Measurements from ENCODE around the gene MRGPRX2.

DNA sequence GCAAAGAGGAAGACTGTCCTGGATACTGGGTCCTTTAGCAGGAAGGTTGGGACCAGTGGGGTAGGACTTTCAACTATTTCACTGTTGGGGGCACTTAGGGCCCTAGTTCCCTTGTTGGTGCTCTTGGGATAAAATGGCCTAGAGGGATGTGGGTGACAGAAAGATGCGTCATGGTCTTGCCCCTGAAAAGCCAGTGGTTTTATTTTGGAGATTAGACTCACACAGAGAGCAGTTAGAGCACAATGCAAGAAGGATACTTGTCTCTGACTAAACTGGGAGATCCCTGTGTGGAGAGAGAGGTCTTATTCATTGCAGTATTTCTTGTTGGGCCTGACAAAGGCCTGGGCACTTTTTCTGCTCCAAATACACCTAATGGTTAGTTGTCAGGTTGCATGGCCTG is 22.6 kb upstream of the MRGPRX2 start:
- TF ChIP-seq TAF1 (IDR thresholded peaks at IDR 0.05; ENCODE audit: borderline replicate concordance, insufficient read depth, low read length) (no peak), REST (IDR thresholded peaks at IDR 0.05; ENCODE audit: insufficient read depth in 1 of 2, low read depth in 2 of 2, low read length in 2 of 2) (no peak), SIN3A (IDR thresholded peaks at IDR 0.05; ENCODE audit: borderline replicate concordance, insufficient read depth, low read length) (no peak), POLR2AphosphoS5 (IDR thresholded peaks at IDR 0.05; ENCODE audit: low read depth, low read length) (no peak), FOXP2 (optimal IDR thresholded peaks at IDR 0.05; ENCODE audit: borderline replicate concordance, extremely low read depth, extremely low read length, insufficient read depth) (no peak)

Data from PFSK-1 (cell line).